Measurements from ENCODE around the gene LIN52. TPM values are rescaled to one million over a fixed set of nuclear protein-coding genes. Genes with fewer than 3 reads are reported as not detected.

The LIN52 gene, protein sequence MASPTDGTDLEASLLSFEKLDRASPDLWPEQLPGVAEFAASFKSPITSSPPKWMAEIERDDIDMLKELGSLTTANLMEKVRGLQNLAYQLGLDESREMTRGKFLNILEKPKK
- 8.3 TPM for polyA plus RNA-seq (2013, experiment 1 of 2; ENCODE audit: insufficient read length)
- 9.7 TPM for polyA plus RNA-seq (2013, experiment 2 of 2; ENCODE audit: insufficient read length)

DNA sequence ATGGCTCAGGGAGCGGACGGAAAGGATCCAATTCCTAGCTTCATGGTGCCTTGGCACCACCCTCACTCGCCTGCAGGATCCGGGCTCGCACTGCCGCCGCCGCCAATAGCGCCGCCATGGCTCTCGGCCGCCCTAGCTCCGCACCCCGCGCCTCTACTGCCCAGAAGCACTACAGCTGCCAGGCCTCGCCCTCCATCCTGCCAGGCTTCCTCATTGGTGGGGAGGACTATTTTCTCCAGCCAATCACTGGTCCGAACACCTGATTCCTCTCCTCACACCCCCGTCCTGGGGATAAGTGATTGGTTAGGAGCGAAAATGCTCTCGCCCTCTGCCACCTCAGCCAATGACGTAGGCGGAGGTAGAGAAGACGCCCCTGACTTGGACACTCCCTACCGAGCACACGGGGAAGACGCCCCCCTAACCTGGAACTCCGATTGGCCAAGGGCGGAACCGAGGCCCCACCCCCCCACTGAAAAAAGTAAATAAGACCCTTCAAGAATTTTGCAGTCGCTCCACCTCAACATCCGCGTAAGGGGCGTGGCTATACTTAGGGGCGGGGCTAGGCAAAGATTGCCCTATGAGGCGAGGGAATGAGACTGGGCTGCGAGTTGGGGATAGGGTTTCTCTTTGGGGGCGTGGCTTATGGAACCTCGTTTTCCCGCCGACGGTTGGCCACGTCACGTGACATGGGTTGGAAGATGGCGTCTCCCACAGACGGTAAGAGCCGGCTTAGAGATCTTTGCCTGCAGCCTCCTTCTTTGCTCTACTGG, at the start of gene LIN52, which contains the start of gene ALDH6A1:
LIN52 (plus strand) TSS at position 680 of the 770 bp plus-strand sequence; CDS start at position 699, 19 bp downstream.
ALDH6A1 (minus strand) TSS at position 177 of the 770 bp plus-strand sequence; CDS start at position 118, 59 bp downstream.
- DNase-seq, result peak; percentile 100

DNA sequence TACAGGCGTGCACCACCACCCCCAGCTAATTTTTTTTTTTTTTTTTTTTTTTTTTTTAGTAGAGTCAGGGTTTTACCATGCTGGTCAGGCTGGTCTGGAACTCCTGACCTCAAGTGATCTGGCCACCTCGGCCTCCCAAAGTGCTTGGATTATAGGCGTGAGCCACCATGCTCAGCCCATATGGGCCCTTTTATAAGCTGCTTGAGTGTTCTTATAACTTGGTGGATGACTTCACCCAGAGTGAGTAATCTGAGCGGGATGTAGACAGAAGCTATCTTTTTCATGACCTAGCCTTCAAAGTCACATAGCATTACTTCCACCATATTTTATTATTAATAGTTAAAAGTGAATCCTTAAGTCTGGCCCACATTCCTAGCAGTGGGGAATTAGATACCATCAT, 49.2 kb upstream of the LIN52 start:
- DNase-seq, result peak; percentile 34

DNA sequence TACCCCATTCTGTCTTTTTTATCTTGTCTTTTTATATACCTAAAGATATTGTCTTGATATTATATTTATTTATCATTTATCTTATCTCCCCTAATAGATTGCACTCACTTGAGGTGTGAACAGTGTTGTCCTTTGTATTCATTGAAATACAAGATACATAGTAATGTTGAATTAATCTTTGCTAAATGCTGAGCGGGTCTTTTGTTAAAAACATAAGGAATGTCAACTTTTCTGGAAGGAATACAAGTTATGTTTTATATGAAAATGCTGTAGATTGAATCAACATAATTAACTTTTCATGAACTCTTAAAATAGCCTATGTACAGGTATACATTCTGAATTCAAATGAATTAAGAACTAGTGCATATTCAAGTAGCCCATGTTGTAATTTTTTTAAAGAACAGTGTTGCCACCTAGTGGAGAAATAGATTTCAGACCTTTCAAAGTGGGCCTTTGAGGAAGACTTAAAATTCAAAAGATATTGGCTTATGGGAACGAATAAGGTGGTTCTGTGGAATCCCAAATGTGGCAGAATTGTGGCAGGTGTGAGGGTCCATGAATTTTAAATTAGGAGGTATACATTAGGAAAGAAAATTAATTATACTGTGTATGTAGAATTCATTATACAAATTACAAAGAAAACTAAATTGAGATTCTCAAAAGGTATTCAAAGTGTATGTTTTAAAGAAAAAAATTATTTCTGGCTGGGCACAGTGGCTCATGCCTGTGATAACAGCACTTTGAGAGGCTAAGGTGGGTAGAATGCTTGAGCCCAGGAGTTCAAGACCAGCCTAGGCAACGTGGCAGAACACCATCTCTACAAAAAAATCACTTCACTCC, 46.5 kb upstream of the LIN52 start:
- peak; percentile 50 for DNase-seq

DNA sequence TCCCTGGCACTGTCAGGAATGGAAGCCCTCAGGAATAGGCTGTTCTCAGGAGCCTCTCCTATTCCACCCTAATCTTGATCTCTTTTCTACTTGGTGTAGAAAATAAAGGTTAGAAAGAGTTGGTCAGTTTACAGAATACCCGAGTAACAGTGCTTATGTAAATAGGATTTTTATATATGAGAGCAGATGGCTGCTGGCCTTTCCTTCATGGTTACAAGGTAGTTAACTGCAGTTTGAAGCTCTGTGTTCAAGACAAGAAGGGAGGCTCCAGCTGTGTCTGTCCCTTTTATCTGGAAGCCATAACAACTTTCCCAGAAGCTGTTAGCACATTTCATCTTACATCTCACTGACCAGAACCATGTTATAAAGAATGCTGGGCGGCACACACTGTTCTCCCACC, 42.5 kb upstream of the LIN52 start:
- DNase-seq, result no peak

DNA sequence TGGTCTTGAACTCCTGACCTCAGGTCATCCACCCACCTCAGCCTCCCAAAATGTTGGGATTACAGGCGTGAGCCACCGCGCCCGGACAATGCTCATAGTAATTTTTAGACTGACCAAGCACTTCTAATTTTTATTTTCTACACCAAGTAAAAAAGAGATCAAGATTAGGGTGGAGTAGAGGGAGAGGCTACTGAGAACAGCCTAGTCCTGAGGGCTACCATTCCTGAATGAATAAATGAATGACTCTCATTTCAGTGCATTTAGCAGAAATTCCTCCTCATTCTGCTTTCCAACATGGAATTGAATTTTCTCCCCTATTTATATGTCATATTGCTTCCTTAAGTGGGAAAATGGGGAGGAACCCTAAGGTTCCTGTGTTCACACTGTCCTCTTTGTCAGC, 39.2 kb upstream of the LIN52 start:
- DNase-seq, result no peak

DNA sequence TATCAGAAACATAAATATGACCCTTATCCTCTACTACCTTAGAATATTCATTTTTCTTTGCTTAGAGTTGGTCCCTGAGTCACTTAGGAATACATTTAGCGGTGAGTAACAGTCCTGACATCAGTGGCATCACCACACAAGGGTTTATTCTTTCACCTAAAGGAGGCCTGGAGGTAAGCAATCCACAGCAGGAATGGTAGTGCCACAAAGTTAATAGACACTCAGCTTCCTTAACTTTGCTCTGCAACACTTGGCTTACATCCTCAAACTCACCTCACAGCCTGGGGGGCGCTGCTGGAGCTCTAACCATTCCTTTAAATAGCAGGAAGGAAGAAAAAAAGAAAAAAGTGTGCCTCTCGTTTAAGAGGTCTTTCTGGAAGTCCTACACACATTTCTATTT, 36.5 kb upstream of the LIN52 start:
- DNase-seq, result no peak

DNA sequence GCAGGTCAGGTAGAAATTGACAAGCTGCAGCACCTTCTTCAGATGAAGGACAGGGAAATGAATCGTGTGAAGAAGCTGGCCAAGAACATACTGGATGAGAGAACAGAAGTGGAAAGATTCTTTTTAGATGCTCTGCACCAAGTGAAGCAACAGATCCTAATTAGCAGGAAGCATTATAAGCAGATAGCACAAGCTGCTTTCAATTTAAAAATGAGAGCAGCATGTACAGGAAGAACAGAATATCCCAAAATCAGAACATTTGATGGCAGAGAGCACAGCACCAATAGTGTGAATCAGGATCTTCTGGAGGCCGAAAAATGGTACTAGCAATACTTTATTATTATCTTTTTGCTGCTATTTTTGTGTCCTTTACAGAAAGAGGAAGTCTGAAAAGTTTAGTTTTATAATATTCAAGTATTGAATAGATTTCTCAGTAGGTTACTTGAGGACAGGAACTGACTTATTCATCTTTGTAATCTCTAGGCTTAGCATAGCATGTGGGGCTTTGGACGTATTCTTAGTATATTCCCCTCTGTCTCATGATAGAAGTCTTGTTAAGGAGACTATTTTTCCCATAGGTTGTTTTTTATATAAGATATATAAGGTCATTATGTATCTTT, 34.8 kb upstream of the LIN52 start:
- DNase-seq, result no peak

DNA sequence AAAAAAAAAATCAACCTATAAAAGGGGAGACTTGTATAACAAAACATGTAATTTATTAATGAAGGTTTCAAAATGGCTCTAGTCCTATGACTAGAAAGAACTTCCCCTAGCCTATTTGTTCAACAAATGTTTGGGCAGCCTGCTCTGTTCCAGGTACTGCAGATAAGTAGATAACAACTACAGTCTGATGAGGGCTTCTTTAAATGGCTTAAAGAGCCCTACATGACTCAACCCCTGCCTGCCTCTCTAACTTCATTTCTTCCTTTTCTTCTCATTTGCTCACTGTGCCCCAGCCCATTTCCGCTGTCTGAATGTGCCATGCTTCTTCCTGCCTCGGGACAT, 22.0 kb upstream of the LIN52 start:
- DNase-seq, result no peak

DNA sequence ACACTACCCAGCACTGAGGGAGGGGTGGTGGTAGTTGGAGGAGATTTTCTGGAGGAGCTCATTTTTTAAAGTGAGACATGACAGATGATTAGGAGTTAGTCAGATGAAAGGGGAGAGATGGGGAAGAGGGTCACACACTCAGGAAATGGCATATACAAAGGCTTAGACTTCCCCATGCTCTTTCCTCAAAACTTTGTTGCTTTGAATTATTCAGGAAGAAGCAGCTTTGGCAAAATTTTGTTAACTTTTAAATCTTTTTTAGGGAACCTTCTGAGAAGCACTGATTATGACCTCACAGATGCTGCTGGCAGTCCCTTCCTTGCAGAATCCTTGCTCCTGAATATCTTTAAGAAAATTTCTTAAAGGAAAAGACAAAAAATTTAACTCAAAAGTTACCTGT, 20.3 kb upstream of the LIN52 start:
- no peak for DNase-seq

DNA sequence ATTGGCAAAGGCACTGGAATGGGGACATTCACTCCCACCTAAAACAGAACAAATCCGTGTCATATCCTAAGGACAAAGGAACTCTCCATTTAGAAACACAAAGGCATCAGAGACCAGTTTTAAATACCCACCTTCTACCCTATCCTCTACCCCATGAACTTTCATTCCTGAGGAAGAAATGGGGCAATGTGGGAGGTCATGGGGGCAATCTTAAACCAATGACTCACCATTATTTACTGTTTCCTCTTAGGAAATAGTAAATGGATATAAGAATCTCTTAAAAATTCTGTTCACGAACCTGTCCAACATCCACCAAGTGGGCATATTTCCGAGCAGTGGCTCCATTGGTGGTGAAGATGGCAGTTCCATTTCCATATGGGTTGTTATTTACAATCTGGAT, 19.9 kb upstream of the LIN52 start:
- no peak for DNase-seq

DNA sequence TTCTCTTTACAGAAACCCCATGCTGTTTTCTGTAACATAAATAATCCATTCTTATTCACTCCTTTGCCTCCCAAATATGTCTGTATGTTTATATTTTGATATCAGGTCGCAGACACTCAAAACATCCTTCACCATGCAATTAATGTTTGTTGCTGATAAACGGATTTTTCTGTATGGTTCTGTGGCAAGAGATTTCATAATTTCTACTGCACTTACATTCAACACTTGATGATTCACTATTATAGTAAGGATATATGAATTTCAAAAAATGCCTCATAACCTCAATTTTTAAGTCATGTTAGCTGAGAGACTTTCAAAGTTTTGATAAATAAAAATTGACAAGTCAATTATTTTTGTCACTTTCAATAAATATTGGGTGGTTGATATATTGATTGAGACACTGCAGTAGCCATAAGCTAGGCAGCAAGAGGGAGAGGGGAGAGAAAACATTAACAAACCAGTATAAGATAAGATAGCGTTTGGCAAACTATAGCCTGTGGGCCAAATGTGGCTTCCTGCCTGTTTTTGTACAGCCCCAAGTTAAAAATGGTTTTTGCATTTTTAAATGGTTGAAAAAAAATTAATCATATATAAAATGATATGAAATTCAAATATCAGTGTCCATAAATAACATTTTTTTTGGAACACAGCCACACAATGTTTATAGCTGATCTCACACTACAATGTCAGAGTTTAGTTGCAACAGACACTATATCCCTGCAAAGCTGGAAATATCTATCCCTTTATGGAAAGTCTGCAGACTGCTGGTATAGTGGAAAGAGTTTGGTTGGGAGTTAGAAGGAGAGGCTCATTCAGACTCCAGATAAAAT, 18.8 kb upstream of the LIN52 start:
- peak; percentile 23 for DNase-seq

DNA sequence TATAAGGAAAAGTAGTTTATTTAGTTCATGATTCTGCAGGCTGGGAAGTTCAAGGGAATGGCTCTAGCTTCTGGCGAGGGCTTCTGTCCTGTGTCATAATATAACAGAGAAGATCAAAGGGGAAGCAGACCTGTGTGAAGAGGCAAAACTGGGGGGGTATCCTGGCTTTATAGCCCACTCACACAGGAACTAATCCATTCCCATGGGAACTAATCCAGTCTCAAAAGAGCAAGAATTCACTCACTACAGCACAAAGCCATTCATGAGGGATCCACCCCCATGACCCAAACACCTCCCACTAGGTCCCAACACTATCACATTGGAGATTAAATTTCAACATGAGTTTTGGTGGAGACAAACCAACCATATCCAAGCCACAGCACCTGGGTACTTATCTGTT, 7.4 kb upstream of the LIN52 start:
- no peak for DNase-seq

DNA sequence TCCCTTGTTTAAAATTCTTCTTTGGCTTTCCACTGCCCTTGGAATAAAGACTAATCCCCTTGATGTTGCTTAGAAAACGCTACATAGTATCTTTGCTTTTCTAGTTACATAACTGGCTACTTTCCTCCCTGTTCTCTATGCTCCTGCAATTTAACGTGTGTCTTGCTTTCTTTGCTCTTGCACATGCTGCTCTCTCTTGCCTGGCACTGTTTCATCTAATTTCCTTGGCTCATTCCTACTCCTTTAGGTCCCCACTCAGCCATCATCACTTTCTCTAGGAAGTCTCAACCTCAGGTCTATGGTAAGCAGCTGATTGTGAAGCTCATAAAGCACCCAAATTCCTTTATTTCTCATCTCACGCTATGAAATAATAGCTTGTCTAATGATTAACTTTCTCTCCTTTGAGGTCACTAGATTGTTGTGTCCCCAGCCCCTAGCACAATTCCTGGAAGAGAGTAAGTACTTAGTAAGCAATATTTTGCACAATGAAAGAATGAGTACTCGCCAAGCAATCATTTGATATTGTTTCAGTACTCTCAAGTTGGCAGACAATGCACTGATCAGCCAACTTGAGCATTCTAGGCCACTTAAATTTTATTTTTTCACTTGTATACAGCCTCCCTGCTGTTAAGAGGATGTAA, 3.8 kb upstream of the LIN52 start:
- no peak for DNase-seq

DNA sequence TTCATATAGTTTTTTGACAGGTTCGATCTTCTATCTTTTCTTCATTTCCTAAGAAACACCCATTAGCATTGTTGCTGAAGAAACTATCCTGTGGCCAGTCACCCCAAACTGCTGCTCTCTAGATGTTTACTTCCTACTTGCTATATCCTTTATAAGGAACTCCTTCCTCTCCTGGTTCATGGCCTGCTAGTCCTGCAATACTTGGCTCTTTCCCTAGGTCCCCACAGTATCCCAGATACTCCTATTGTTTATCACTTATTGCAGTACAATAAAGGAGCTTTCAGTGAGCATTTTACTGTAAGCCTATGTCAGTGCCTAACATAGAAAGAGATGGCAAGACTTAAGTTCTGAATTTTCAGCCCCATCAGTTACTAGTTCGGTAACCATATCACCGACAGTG, 3.3 kb upstream of the LIN52 start:
- no peak for DNase-seq

DNA sequence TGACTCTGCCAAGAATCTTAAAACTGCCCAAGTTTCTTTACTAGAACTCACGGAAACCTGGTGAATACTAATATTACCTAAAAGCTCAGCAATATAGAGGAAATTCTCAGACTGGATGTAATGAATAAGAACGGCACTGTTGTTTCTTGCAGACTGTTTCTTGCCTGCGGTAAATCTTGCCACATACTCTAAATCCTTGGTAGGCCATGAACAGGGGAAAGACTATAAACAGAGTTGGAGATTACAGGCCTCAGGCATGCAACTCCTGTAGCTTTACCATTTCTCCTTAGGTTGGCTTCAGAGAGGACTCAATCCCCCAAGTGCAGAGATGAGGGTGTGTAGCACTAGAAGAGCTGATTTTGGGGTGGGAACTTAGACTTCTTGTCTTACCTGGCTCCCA, 1.6 kb upstream of the LIN52 start:
- no peak for DNase-seq

DNA sequence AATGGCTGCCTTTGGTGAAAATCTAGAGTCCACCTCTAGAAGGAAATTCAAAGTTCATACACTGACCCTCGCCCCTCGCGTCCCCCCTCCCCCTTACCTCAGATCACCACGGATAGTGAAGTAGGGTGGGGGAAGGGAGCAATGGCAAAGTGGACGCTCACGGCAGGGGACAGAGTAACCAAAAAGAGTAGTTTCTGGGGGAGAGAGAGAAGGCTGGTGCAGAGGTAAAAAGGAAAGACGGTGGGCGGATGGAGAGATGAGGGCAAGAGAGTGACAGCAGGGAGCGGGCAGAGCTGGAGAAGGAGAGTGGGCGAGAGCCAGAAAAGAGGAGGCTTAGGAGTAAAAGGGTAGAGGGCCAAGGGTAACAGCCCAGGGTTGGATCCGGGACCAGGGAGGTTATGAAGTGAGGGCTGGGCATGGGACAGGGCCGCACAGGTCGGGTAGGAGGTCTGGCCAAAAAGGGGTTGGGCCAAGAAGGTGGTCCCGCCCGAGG, 926 bp upstream of the LIN52 start:
- no peak for DNase-seq

DNA sequence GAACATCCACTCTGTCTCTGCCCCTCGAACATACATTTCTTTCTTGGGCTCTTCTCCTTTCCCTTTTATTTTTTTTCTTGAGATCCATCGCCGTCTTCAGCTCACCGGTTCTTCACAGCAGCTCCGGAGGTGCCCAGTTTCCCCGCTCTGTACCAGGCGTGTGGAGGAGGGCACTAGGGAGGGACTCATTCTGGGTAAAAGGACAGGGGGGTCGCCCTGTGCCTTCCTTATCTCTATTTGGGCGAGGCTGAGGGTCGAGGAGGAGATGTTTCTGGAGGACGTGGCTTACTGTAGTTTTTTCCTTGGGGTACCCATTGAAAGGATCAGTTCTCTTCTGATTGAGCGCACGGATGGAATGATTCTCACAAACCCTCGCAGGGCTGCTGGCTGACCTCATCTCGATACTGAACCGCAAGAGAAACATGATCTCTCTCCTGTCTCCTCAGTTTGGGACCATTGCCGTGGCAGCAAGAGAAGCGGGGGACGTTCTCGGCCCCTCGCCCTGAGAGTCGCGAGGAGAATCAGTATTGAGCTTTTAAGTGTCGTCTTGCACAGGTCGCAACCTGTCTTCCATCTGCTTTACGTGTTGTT, 386 bp downstream of the LIN52 start:
- DNase-seq, result peak; percentile 17

DNA sequence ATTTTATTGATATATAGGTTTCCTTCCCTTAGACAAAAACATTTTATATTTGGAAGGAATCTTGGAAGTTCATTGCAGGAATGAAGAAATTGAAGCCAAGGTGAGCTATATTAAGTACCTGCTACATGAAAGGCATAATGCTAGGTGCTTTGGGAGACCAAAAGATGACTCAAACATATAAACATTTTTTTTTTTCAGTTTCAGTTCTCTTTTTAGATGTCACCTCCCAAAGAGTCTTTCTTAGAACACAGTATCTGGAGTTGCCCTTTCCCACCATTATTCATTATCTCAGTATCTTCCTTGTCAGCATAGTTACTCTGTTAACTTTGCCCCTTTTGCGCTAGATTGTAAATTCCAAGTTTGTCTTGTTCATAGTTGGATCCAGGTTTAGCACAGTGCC, 1.1 kb downstream of the LIN52 start:
- no peak for DNase-seq

DNA sequence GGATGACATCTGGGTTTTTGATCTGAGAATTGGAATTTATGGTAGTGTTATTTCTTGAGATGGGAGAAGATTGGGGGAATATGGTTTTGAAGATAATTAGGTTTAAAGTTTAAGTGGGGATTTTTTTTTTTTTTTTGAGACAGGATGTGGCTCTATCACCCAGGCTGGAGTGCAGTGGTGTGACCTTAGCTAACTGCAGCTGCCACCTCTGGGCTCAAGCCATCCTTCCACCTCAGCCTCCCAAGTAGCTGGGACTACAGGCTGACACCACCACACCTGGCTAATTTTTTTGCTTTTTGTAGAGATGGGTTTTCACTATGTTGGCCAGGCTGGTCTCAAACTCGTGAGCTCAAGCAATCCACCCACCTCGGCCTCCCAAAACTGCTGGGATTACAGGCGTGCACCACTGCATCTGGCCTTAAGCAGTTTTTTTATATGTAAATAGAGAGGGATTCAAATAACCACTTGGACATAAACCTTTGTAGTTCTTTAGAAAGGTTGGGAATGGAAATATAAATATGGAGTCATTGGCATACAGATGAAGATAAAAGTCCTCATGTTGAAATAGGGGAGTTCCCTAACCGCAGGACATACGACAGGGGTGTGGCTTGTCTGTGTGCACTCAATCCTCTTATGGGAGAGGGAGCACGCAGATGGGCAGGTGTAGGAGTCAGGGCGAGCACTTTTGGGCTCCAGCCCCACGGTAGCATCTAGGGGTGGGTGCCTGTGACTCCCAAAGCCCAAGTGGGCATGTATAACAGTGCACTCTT, 4.7 kb downstream of the LIN52 start:
- DNase-seq, result no peak

DNA sequence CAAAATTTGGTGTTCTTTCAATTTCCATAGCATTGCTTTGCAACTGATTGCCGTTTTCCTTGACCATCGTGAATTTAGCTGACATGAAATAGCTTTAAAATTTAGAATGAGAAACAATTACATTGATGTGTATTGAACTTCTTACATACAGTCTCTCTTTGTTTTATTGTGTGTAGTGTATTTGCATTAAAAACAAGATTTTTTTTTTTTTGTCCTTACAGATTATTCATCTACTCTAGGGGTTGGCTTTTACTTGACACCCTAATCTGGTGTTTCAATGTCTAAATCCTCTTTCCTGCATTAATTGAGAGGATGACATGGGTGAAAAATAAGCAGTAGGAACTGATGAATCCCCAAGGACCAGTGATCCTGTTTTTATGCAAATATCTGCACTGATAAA, 20.6 kb downstream of the LIN52 start:
- no peak for DNase-seq
